Liver (tissue), 9 donors: ENCODE measurements around the gene WRAP73. TPM values are rescaled to one million over a fixed set of nuclear protein-coding genes. Genes with fewer than 3 reads are reported as not detected.

Experiments
- DNase-seq: peaks from one replicate; pipeline ENCODE4 v3.0.0-alpha.2; 2017; ENCODE audit warnings: low spot score
- H3K27ac ChIP-seq, 2 donors: one replicate each; pipeline ENCODE4 v1.7.0; 2013; ENCODE audit warnings: inconsistent platforms in 2 of 2, low read length in 2 of 2, control low read depth in 1 of 2, low read depth in 1 of 2, mild to moderate bottlenecking in 1 of 2
- H3K27me3 ChIP-seq, 4 donors: one replicate each; pipeline versions ENCODE4 v1.6.1 to v1.7.0; 2013; ENCODE audit warnings: low read length in 3 of 4, inconsistent platforms in 1 of 4, mild to moderate bottlenecking in 1 of 4, moderate library complexity in 1 of 4; ENCODE audit not compliant: control insufficient read depth in 4 of 4, insufficient read depth in 4 of 4
- H3K36me3 ChIP-seq, 4 donors: one replicate each; pipeline versions ENCODE4 v1.6.1 to v1.7.0; 2013; ENCODE audit warnings: low read length in 3 of 4, mild to moderate bottlenecking in 3 of 4, low read depth in 1 of 4, moderate library complexity in 1 of 4; ENCODE audit not compliant: control insufficient read depth in 4 of 4, insufficient read depth in 3 of 4
- H3K4me1 ChIP-seq, 4 donors: one replicate each; pipeline versions ENCODE4 v1.6.1 to v1.7.0; 2013; ENCODE audit warnings: low read length in 3 of 4, mild to moderate bottlenecking in 3 of 4, moderate library complexity in 1 of 4; ENCODE audit not compliant: control insufficient read depth in 4 of 4, insufficient read depth in 4 of 4
- H3K4me3 ChIP-seq, 3 donors: one replicate each; pipeline versions ENCODE4 v1.6.1 to v1.7.0; 2013; ENCODE audit warnings: low read length in 3 of 3, control low read depth in 1 of 3, low read depth in 1 of 3, mild to moderate bottlenecking in 1 of 3
- H3K9ac ChIP-seq, 2 donors: one replicate each; pipeline ENCODE4 v1.7.0; 2013; ENCODE audit warnings: low read length in 2 of 2, mild to moderate bottlenecking in 2 of 2, moderate library complexity in 2 of 2, control low read depth in 1 of 2, low read depth in 1 of 2
- H3K9me3 ChIP-seq, 4 donors: one replicate each; pipeline versions ENCODE4 v1.6.1 to v1.7.0; 2013; ENCODE audit warnings: low read length in 3 of 4; ENCODE audit not compliant: control insufficient read depth in 4 of 4
- MAX ChIP-seq: IDR thresholded peaks from 2 replicates; pipeline ENCODE4 v1.6.1; 2016; ENCODE audit warnings: antibody characterized with exemption
- NR2F2 ChIP-seq: IDR thresholded peaks from 2 replicates; pipeline ENCODE4 v1.6.1; 2016; ENCODE audit warnings: antibody characterized with exemption
- whole genome bisulfite sequencing: extraction: QIAGEN DNeasy Blood & Tissue Kit; methylation state at CpG from one replicate; pipeline ENCODE4 v1.1.7; 2013; 5-methylcytosine and 5-hydroxymethylcytosine counted together
- polyA plus RNA-seq, 2 donors: library from polyadenylated mRNA; stranded (reverse) in 1 of 2; unstranded in 1 of 2; fragments of 200-250 nt in 1 of 2; fragments of >200 nt in 1 of 2; fragmentation: Nextera tagmentation in 1 of 2; extraction: Ambion mirVana in 1 of 2; gene quantifications; one replicate each; pipeline versions ENCODE4 v1.2.1 to v1.2.3, GENCODE V29; 2013 to 2015
- total RNA-seq, 2 donors: library from RNA; depleted of rRNA; stranded (reverse); fragments of >200 nt; gene quantifications; one replicate each; pipeline ENCODE4 v1.2.3, GENCODE V29; 2014
- donor health status: healthy.
- donor health status: healthy.
- donor health status: healthy.
- donor health status: healthy.
- donor health status: healthy.

The WRAP73 gene
- total and polyA plus RNA-seq, 4 donors = 7.6 to 14.6 (median 10.0) TPM

GRCh38 chr1:3581296-3582036 lies 68.4 kb downstream of the WRAP73 start:
- H3K4me3 ChIP-seq = no peak overlapping the region

More at GRCh38 chr1:3581296-3582036, 68.4 kb downstream of the WRAP73 start:
- H3K36me3 ChIP-seq = no peaks in the 10 kb centered on the region
- WGBS = 57% methylated on average over 16 of the region's 16 CpGs
- DNase-seq = no peak
- H3K9ac ChIP-seq = no peak overlapping the region
- no peak for TF ChIP-seq MAX
- TF ChIP-seq NR2F2 = peak; percentile 27
- H3K27me3 ChIP-seq = no peaks in the 10 kb centered on the region
- no peak overlapping the region for H3K27ac ChIP-seq
- H3K9me3 ChIP-seq = no peaks in the 10 kb centered on the region
- H3K4me1 ChIP-seq = no peaks in the 10 kb centered on the region

Other genes with a start within 250 kb of the WRAP73 start
- 1 to 10 TPM in 1 of 2 donors, under 1 TPM in 1; 0.65 to 5.6 TPM for gene ARHGEF16, start 195.4 kb downstream of the WRAP73 start, total RNA-seq
- gene ARHGEF16, start 195.4 kb downstream of the WRAP73 start, polyA plus RNA-seq = 1 to 10 TPM; 2.4 to 3.3 TPM
- gene MEGF6, start 38.6 kb downstream of the WRAP73 start, total RNA-seq = 10 to 100 TPM in 1 of 2 donors, 1 to 10 TPM in 1; 4.6 to 11.0 TPM
- 1 to 10 TPM; 1.3 to 3.4 TPM for gene MEGF6, start 38.6 kb downstream of the WRAP73 start, polyA plus RNA-seq
- gene TPRG1L, start 25.1 kb downstream of the WRAP73 start, total RNA-seq = 10 to 100 TPM; 29.3 to 42.5 TPM
- gene TPRG1L, start 25.1 kb downstream of the WRAP73 start, polyA plus RNA-seq = 10 to 100 TPM; 45.3 to 51.0 TPM
- gene TP73, start 2.4 kb upstream of the WRAP73 start, total RNA-seq = under 1 TPM; 0.08 to 0.19 TPM
- under 1 TPM; 0.18 to 0.29 TPM for gene TP73, start 2.4 kb upstream of the WRAP73 start, polyA plus RNA-seq
- not detected for gene CCDC27, start 102.3 kb upstream of the WRAP73 start, total RNA-seq
- gene CCDC27, start 102.3 kb upstream of the WRAP73 start, polyA plus RNA-seq = not detected
- 10 to 100 TPM in 1 of 2 donors, 1 to 10 TPM in 1; 1.8 to 82.9 TPM for gene SMIM1, start 122.6 kb upstream of the WRAP73 start, total RNA-seq
- 10 to 100 TPM in 1 of 2 donors, 1 to 10 TPM in 1; 9.0 to 11.5 TPM for gene SMIM1, start 122.6 kb upstream of the WRAP73 start, polyA plus RNA-seq
- gene LRRC47, start 146.4 kb upstream of the WRAP73 start, total RNA-seq = 10 to 100 TPM; 13.2 to 23.8 TPM
- 10 to 100 TPM in 1 of 2 donors, 1 to 10 TPM in 1; 8.7 to 17.5 TPM for gene LRRC47, start 146.4 kb upstream of the WRAP73 start, polyA plus RNA-seq
- gene CEP104, start 207.1 kb upstream of the WRAP73 start, total RNA-seq = 10 to 100 TPM in 1 of 2 donors, 1 to 10 TPM in 1; 9.1 to 23.2 TPM
- 10 to 100 TPM in 1 of 2 donors, 1 to 10 TPM in 1; 7.5 to 14.9 TPM for gene CEP104, start 207.1 kb upstream of the WRAP73 start, polyA plus RNA-seq
- gene DFFB, start 207.4 kb upstream of the WRAP73 start, total RNA-seq = 1 to 10 TPM; 4.2 to 6.1 TPM
- gene DFFB, start 207.4 kb upstream of the WRAP73 start, polyA plus RNA-seq = 1 to 10 TPM in 1 of 2 donors, under 1 TPM in 1; 0.92 to 1.6 TPM